Measurements from ENCODE around the gene SUMF1.
A peak's percentile ranks its signal among the peaks of the same experiment; 100 is the strongest.

The SUMF1 gene

GRCh38 chr3:4411236-4411635, 55.8 kb downstream of the SUMF1 start:
- DNase-seq, result no peak

- DNase-seq, result no peak
Measured at GRCh38 chr3:4410606-4411005, 56.5 kb downstream of the SUMF1 start.

GRCh38 chr3:4409971-4410573, 57.0 kb downstream of the SUMF1 start:
- DNase-seq, result no peak

GRCh38 chr3:4409415-4409814, 57.7 kb downstream of the SUMF1 start:
- DNase-seq, result peak; percentile 48

- no peak for DNase-seq
Measured at GRCh38 chr3:4408958-4409357, 58.1 kb downstream of the SUMF1 start.

GRCh38 chr3:4407941-4408340, 59.1 kb downstream of the SUMF1 start:
- DNase-seq, result no peak

GRCh38 chr3:4406746-4407568, 60.1 kb downstream of the SUMF1 start:
- DNase-seq, result no peak

- no peak for DNase-seq
Measured at GRCh38 chr3:4404881-4405280, 62.2 kb downstream of the SUMF1 start.

- peak; percentile 60 for DNase-seq
Measured at GRCh38 chr3:4401441-4401840, 65.6 kb downstream of the SUMF1 start.

GRCh38 chr3:4399476-4399875, 67.6 kb downstream of the SUMF1 start:
- no peak for DNase-seq

GRCh38 chr3:4398941-4399245, 68.2 kb downstream of the SUMF1 start:
- no peak for DNase-seq

GRCh38 chr3:4398120-4398940, 68.7 kb downstream of the SUMF1 start:
- DNase-seq, result no peak

GRCh38 chr3:4397466-4397865, 69.6 kb downstream of the SUMF1 start:
- no peak for DNase-seq

GRCh38 chr3:4396542-4396941, 70.5 kb downstream of the SUMF1 start:
- DNase-seq, result no peak

GRCh38 chr3:4396006-4396405, 71.1 kb downstream of the SUMF1 start:
- no peak for DNase-seq

- no peak for DNase-seq
Measured at GRCh38 chr3:4395448-4395847, 71.6 kb downstream of the SUMF1 start.

- no peak for DNase-seq
Measured at GRCh38 chr3:4394567-4394966, 72.5 kb downstream of the SUMF1 start.

- DNase-seq, result peak; percentile 32
Measured at GRCh38 chr3:4394048-4394447, 73.0 kb downstream of the SUMF1 start.

GRCh38 chr3:4392992-4393391, 74.1 kb downstream of the SUMF1 start:
- DNase-seq, result no peak

GRCh38 chr3:4387210-4388204, 79.6 kb downstream of the SUMF1 start:
- DNase-seq, result no peak

GRCh38 chr3:4385201-4385600, 81.9 kb downstream of the SUMF1 start:
- DNase-seq, result no peak

GRCh38 chr3:4380013-4380412, 87.1 kb downstream of the SUMF1 start:
- DNase-seq, result no peak

- DNase-seq, result no peak
Measured at GRCh38 chr3:4376499-4376898, 90.6 kb downstream of the SUMF1 start.
